Measurements from ENCODE around the gene MGRN1. TPM values are rescaled to one million over a fixed set of nuclear protein-coding genes. Genes with fewer than 3 reads are reported as not detected.

The MGRN1 gene
- total and polyA plus RNA-seq, 2 of the 13 experiments (the other 11 are each of a cell fraction or from before 2014, with no cell fraction given) = 11.9 to 12.6 TPM

- TF ChIP-seq PRDM10 (CRISPR knock-in tag; IDR thresholded peaks at IDR 0.05; ENCODE audit: low read depth) (no peak), ZKSCAN5 (CRISPR knock-in tag; IDR thresholded peaks at IDR 0.05) (0 out of 2 replicates have a peak, but pooled peaks have one; percentile 33), ZNF773 (CRISPR knock-in tag; IDR thresholded peaks at IDR 0.05; ENCODE audit: borderline replicate concordance) (peak; percentile 54; the same call in 1 of the 2 replicates), ZNF687 (CRISPR knock-in tag; IDR thresholded peaks at IDR 0.05) (peak; percentile 76), SP4 (CRISPR knock-in tag; IDR thresholded peaks at IDR 0.05) (peak; percentile 94), AKNA (CRISPR knock-in tag; IDR thresholded peaks at IDR 0.05; ENCODE audit: borderline replicate concordance) (no peak), TP53 (CRISPR knock-in tag; conservative IDR thresholded peaks at IDR 0.05) (no peak), UBTF (CRISPR knock-in tag; IDR thresholded peaks at IDR 0.05) (peak; percentile 63), ZXDC (CRISPR knock-in tag; IDR thresholded peaks at IDR 0.05) (no peak)
These were observed 68.8 kb downstream of the MGRN1 start, which contains the start of gene NUDT16L1 (continued) for GRCh38 chr16:4693296-4693955.

All from HepG2 (cell line).